Ascending aorta (tissue), 2 donors: ENCODE measurements around the gene FCHSD1. TPM values are rescaled to one million over a fixed set of nuclear protein-coding genes. Genes with fewer than 3 reads are reported as not detected.

Experiments used
- DNase-seq, 2 donors: peaks; one replicate each; pipeline ENCODE4 v3.0.0-alpha.2; 2019; ENCODE audit warnings: low spot score in 2 of 2
- H3K27ac ChIP-seq, 2 donors: fragments of 200-600 bp; sonication (generic); one replicate each; pipeline ENCODE4 v1.5.1; 2016 to 2017; ENCODE audit warnings: mild to moderate bottlenecking in 1 of 2
- H3K27me3 ChIP-seq: fragments of 200-600 bp; sonication (generic); one replicate; pipeline ENCODE4 v1.5.1; 2017
- H3K36me3 ChIP-seq, 2 donors: fragments of 200-600 bp; sonication (generic); one replicate each; pipeline ENCODE4 v1.5.1; 2016
- H3K4me1 ChIP-seq, 2 donors: fragments of 200-600 bp; sonication (generic); one replicate each; pipeline ENCODE4 v1.5.1; 2016 to 2017; ENCODE audit warnings: mild to moderate bottlenecking in 1 of 2
- H3K4me3 ChIP-seq, 2 donors: fragments of 200-600 bp; sonication (generic); one replicate each; pipeline ENCODE4 v1.5.1; 2016 to 2017; ENCODE audit warnings: mild to moderate bottlenecking in 1 of 2
- H3K9me3 ChIP-seq, 2 donors: fragments of 200-600 bp; sonication (generic); one replicate each; pipeline ENCODE4 v1.5.1; 2016
- CTCF ChIP-seq, 3 experiments: fragments of 200-600 bp in 2 of 3; fragments of 450-650 bp in 1 of 3; sonication (generic) in 2 of 3; IDR thresholded peaks; one replicate each; pipeline ENCODE4 v1.5.1; 2016 to 2019; ENCODE audit warnings: antibody characterized with exemption in 3 of 3, mild to moderate bottlenecking in 1 of 3, moderate library complexity in 1 of 3
- intact Hi-C: fragments of 100-400 bp; cut with DNase I; formaldehyde crosslinking; loops from one replicate; pipeline ENCODE4 v1.15.1; 2023
- total RNA-seq: library from RNA; depleted of rRNA; stranded (reverse); fragments of >200 nt; gene quantifications from one replicate; pipeline ENCODE4 v1.1.0, GENCODE V29; 2016

The FCHSD1 gene
- total RNA-seq, 1 donor from 2014 or later = 127 TPM

- peaks cover 31 to 53% of the 10 kb centered on the region in 2 donors for H3K36me3 ChIP-seq
- no peak overlapping the region for H3K4me3 ChIP-seq
- peaks cover 0 to 12% of the 10 kb centered on the region in 2 donors for H3K4me1 ChIP-seq
- H3K27ac ChIP-seq = no peak overlapping the region
- H3K27me3 ChIP-seq = no peaks in the 10 kb centered on the region
- H3K9me3 ChIP-seq = no peaks in the 10 kb centered on the region
- intact Hi-C loops = no loop called here
- peak in 1 of 2 donors; percentile 56 for DNase-seq
- no peak for TF ChIP-seq CTCF (IDR thresholded peaks at IDR 0.05)
These were observed 3.4 kb downstream of the FCHSD1 start for GRCh38 chr5:141647851-141648250.

- no peak overlapping the region for H3K27ac ChIP-seq
- peak in 1 of 2 donors; percentile 58 for DNase-seq
- intact Hi-C loops = no loop called here
- no peak for TF ChIP-seq CTCF (IDR thresholded peaks at IDR 0.05)
- peaks cover 0 to 12% of the 10 kb centered on the region in 2 donors for H3K4me1 ChIP-seq
- no peaks in the 10 kb centered on the region for H3K9me3 ChIP-seq
- H3K4me3 ChIP-seq = no peak overlapping the region
- peaks cover 31 to 56% of the 10 kb centered on the region in 2 donors for H3K36me3 ChIP-seq
- H3K27me3 ChIP-seq = no peaks in the 10 kb centered on the region
These were observed 4.0 kb downstream of the FCHSD1 start for GRCh38 chr5:141647242-141647641.

- Histone ChIP-seq H3K9me3 (no peaks in the 10 kb centered on the region), H3K36me3 (peaks cover 31 to 62% of the 10 kb centered on the region in 2 donors), H3K4me1 (peaks cover 0 to 9% of the 10 kb centered on the region in 2 donors), H3K27ac (no peak overlapping the region), H3K27me3 (no peaks in the 10 kb centered on the region), H3K4me3 (no peak overlapping the region)
- DNase-seq = no peak
- no peak for TF ChIP-seq CTCF (IDR thresholded peaks at IDR 0.05)
- intact Hi-C loops = no loop called here
These were observed 5.2 kb downstream of the FCHSD1 start for GRCh38 chr5:141646026-141646425.

GRCh38 chr5:141641634-141642267, 9.5 kb downstream of the FCHSD1 start:
- no peaks in the 10 kb centered on the region for H3K27me3 ChIP-seq
- peaks cover 26 to 50% of the 10 kb centered on the region in 2 donors for H3K36me3 ChIP-seq
- no peak overlapping the region for H3K27ac ChIP-seq
- no peak overlapping the region for H3K4me3 ChIP-seq
- H3K4me1 ChIP-seq = peaks cover 8 to 9% of the 10 kb centered on the region in 2 donors
- DNase-seq = no peak
- TF ChIP-seq CTCF (IDR thresholded peaks at IDR 0.05) = no peak
- H3K9me3 ChIP-seq = no peaks in the 10 kb centered on the region
- intact Hi-C loops = no loop called here

GRCh38 chr5:141640698-141641097, 10.5 kb downstream of the FCHSD1 start:
- intact Hi-C loops = no loop called here
- H3K9me3 ChIP-seq = no peaks in the 10 kb centered on the region
- DNase-seq = peak in 1 of 2 donors; percentile 54
- TF ChIP-seq CTCF (IDR thresholded peaks at IDR 0.05) = no peak
- peaks cover 10 to 11% of the 10 kb centered on the region in 2 donors for H3K4me1 ChIP-seq
- H3K27me3 ChIP-seq = no peaks in the 10 kb centered on the region
- no peak overlapping the region for H3K27ac ChIP-seq
- H3K4me3 ChIP-seq = no peak overlapping the region
- peaks cover 15 to 39% of the 10 kb centered on the region in 2 donors for H3K36me3 ChIP-seq
